ENCODE results near the gene MEGF11.

Gene MEGF11

GRCh38 chr15:66049353-66049752 lies 204.2 kb downstream of the MEGF11 start:
- DNase-seq, result no peak

GRCh38 chr15:66047321-66048024 lies 206.1 kb downstream of the MEGF11 start:
- DNase-seq, result no peak

GRCh38 chr15:66046751-66047150 lies 206.8 kb downstream of the MEGF11 start:
- no peak for DNase-seq

- no peak for DNase-seq
Observed at GRCh38 chr15:66046326-66046725, 207.2 kb downstream of the MEGF11 start.

- DNase-seq, result no peak
Observed at GRCh38 chr15:66045542-66045941, 208.0 kb downstream of the MEGF11 start.

- DNase-seq, result no peak
Observed at GRCh38 chr15:66044837-66045236, 208.7 kb downstream of the MEGF11 start.

- DNase-seq, result no peak
Observed at GRCh38 chr15:66043264-66043663, 210.3 kb downstream of the MEGF11 start.

- DNase-seq, result no peak
Observed at GRCh38 chr15:66042624-66043023, 210.9 kb downstream of the MEGF11 start.

GRCh38 chr15:66041276-66041675 lies 212.3 kb downstream of the MEGF11 start:
- DNase-seq, result no peak

- no peak for DNase-seq
Observed at GRCh38 chr15:66040211-66040892, 213.2 kb downstream of the MEGF11 start.

GRCh38 chr15:66039117-66039871 lies 214.3 kb downstream of the MEGF11 start:
- peak; percentile 31 for DNase-seq

GRCh38 chr15:66038387-66039116 lies 215.0 kb downstream of the MEGF11 start:
- DNase-seq, result no peak

- no peak for DNase-seq
Observed at GRCh38 chr15:66036859-66037258, 216.7 kb downstream of the MEGF11 start.

- DNase-seq, result no peak
Observed at GRCh38 chr15:66035901-66036300, 217.6 kb downstream of the MEGF11 start.

- DNase-seq, result no peak
Observed at GRCh38 chr15:66033143-66033542, 220.4 kb downstream of the MEGF11 start.

GRCh38 chr15:66032006-66032405 lies 221.5 kb downstream of the MEGF11 start:
- DNase-seq, result no peak

GRCh38 chr15:66030650-66031049 lies 222.9 kb downstream of the MEGF11 start:
- no peak for DNase-seq

GRCh38 chr15:66029650-66030049 lies 223.9 kb downstream of the MEGF11 start:
- no peak for DNase-seq

- DNase-seq, result peak; percentile 15
Observed at GRCh38 chr15:66027268-66027805, 226.2 kb downstream of the MEGF11 start.

GRCh38 chr15:66025972-66026371 lies 227.6 kb downstream of the MEGF11 start:
- no peak for DNase-seq

- no peak for DNase-seq
Observed at GRCh38 chr15:66025015-66025452, 228.5 kb downstream of the MEGF11 start.

- DNase-seq, result no peak
Observed at GRCh38 chr15:66024116-66024515, 229.4 kb downstream of the MEGF11 start.

Data from fibroblast of skin of back (primary cell).